Measurements from ENCODE around the gene ATP5PB. TPM values are rescaled to one million over a fixed set of nuclear protein-coding genes. Genes with fewer than 3 reads are reported as not detected.

Gene ATP5PB
- total RNA-seq, 4 donors from 2014 or later = 91.2 to 176 (median 103) TPM

GRCh38 chr1:111463029-111463683 is 13.9 kb downstream of the ATP5PB start:
- DNase-seq (ENCODE audit: low spot score in 2 of 2) = no peak
- Histone ChIP-seq H3K27me3 (no peaks in the 10 kb centered on the region), H3K9me3 (no peaks in the 10 kb centered on the region), H3K4me1 (no peaks in the 10 kb centered on the region), H3K4me3 (no peak overlapping the region), H3K36me3 (peaks cover 0 to 91% (median 12%) of the 10 kb centered on the region in 3 donors), H3K27ac (no peak overlapping the region)
- TF ChIP-seq CTCF (IDR thresholded peaks at IDR 0.05) (no peak), POLR2A (IDR thresholded peaks at IDR 0.05) (no peak), EP300 (IDR thresholded peaks at IDR 0.05) (no peak)
- 83 to 85% methylated on average over 4 of the region's 4 CpGs for WGBS, 2 donors

- peaks cover 0 to 93% (median 8%) of the 10 kb centered on the region in 3 donors for H3K36me3 ChIP-seq
- 94 to 98% methylated on average over 2 of the region's 2 CpGs for WGBS, 2 donors
- H3K27me3 ChIP-seq = no peaks in the 10 kb centered on the region
Observed at GRCh38 chr1:111465754-111466153, 16.5 kb downstream of the ATP5PB start.

GRCh38 chr1:111466480-111466879 is 17.2 kb downstream of the ATP5PB start:
- Histone ChIP-seq H3K9me3 (no peaks in the 10 kb centered on the region), H3K4me1 (no peaks in the 10 kb centered on the region), H3K4me3 (no peak overlapping the region), H3K27me3 (no peaks in the 10 kb centered on the region), H3K27ac (no peak overlapping the region), H3K36me3 (peaks cover 0 to 93% (median 3%) of the 10 kb centered on the region in 3 donors)
- 0% methylated on average over 1 of the region's 1 CpG for WGBS, 2 donors
- no peak for DNase-seq (ENCODE audit: low spot score in 2 of 2)
- TF ChIP-seq POLR2A (IDR thresholded peaks at IDR 0.05) (no peak), CTCF (IDR thresholded peaks at IDR 0.05) (no peak), EP300 (IDR thresholded peaks at IDR 0.05) (no peak)

More at GRCh38 chr1:111465754-111466153, 16.5 kb downstream of the ATP5PB start:
- Histone ChIP-seq H3K4me3 (no peak overlapping the region), H3K9me3 (no peaks in the 10 kb centered on the region), H3K27ac (no peak overlapping the region), H3K4me1 (no peaks in the 10 kb centered on the region)
- TF ChIP-seq POLR2A (IDR thresholded peaks at IDR 0.05) (no peak), EP300 (IDR thresholded peaks at IDR 0.05) (no peak), CTCF (IDR thresholded peaks at IDR 0.05) (no peak)
- DNase-seq (ENCODE audit: low spot score in 2 of 2) = no peak

- 85 to 92% methylated on average over 2 of the region's 2 CpGs for WGBS, 2 donors
Observed at GRCh38 chr1:111467865-111468716, 18.8 kb downstream of the ATP5PB start.

More at GRCh38 chr1:111467865-111468716, 18.8 kb downstream of the ATP5PB start:
- Histone ChIP-seq H3K27me3 (no peaks in the 10 kb centered on the region), H3K27ac (no peak overlapping the region), H3K36me3 (peaks cover 0 to 88% (median 0%) of the 10 kb centered on the region in 3 donors), H3K4me3 (no peak overlapping the region), H3K9me3 (no peaks in the 10 kb centered on the region), H3K4me1 (peaks cover 0 to 6% (median 0%) of the 10 kb centered on the region in 4 donors)
- TF ChIP-seq POLR2A (IDR thresholded peaks at IDR 0.05) (no peak), EP300 (IDR thresholded peaks at IDR 0.05) (no peak), CTCF (IDR thresholded peaks at IDR 0.05) (no peak)
- no peak for DNase-seq (ENCODE audit: low spot score in 2 of 2)
